Fibroblast of peridontal ligament (primary cell): Measurements from ENCODE around the gene PAPLN.

Experiments
- DNase-seq: peaks from one replicate; pipeline ENCODE4 v3.0.0-alpha.2; 2010; ENCODE audit errors: extremely low read depth

PAPLN gene

DNA sequence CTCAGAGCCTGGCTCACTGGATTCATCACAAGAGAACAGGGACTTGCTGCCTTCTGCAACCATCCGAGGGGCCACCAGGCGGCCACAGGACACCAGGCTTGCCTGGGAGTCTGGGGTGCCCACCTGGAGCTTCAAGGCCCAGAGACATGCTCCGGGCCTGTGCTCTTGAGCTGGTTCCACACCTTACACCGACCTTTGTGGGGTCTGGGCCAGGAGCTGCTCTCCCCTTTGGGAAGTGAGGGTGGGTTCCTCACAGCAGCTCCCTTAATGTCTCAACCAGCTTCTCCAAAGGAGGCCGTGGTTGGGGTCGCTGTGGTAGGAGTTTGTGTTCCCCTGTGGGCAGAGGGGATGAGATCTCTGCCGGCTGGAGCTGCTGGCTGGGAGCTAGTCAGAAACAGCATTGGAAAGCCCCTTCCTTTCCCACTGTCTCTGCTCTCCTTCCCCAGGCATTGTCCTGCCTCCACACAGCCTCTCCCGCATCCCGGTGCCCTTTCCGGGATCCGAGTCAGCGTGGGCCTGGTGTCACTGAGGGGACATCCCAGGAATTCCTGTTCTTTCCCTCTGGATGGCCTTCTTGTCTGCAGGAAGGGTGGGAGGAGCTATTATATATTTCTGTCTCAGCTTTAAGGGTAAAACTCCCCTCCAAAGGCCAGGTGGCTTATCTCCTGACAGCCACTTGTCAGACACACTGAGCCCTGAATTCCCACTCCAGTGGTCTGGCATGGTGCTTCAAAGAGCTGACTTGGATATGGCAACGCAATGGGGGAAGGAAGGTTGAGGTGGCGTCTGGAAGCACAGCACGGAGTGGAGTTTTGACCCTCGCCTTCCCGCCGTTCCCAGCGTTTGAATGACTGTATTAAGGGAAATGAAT lies 5.1 kb upstream of the PAPLN start:
- DNase-seq: no peak

DNA sequence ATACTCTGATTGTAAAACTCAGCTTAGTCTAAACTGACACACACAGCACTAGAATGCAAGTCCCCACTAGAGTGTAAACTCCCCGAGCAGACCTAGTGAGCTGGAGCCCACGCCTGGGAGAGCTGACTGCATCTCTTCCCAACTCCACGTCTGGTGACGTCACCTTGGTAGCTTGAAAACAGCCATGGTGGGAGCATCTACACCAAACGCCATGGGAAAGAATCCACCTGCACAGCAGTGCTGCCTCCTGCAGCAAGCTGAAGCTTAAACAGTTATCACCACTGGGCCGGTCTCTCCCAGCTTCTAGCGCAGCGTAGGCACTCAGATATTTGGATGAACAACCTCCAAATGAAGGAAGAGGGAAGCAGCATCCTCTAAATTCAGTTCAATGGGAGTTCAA lies 4.3 kb upstream of the PAPLN start:
- no peak for DNase-seq

DNA sequence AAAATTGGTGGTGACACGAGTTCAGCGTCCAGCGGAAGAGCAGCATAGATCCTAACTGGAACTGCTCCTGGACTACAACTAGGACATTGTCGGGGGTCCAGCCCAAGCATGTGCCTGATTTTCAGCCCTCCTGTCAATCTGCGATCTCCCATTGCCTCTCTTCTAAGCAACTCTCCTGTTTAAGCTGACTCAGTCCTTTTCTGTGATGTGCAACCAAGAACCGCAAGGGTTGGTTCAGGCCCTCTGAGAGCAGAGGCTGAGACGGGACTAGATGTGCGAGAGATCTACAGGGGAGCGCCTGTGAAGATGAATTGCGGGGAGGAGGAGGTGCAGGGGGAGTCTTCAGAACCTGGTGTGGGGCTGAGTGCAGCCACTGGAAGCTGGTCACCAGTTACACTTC lies 3.7 kb upstream of the PAPLN start:
- no peak for DNase-seq

DNA sequence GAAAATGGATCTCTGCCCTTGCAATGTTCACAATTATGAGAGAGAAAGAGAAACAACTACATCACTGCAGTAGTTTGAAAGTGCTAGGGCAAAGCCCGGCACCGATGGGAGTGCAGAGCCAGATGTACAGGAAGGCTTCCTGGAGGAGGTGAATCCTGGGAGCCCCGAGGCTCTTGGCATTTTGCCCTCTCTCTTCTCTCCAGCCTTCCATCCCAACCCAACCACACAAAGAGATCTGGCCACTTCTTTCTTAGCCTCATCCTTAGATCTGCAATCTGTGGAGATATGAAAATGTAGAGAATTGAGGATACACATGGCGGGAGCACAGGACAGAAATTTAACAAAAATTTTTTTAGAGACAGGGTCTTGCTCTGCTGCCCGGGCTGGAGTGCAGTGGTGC lies 3.3 kb upstream of the PAPLN start:
- DNase-seq: no peak

DNA sequence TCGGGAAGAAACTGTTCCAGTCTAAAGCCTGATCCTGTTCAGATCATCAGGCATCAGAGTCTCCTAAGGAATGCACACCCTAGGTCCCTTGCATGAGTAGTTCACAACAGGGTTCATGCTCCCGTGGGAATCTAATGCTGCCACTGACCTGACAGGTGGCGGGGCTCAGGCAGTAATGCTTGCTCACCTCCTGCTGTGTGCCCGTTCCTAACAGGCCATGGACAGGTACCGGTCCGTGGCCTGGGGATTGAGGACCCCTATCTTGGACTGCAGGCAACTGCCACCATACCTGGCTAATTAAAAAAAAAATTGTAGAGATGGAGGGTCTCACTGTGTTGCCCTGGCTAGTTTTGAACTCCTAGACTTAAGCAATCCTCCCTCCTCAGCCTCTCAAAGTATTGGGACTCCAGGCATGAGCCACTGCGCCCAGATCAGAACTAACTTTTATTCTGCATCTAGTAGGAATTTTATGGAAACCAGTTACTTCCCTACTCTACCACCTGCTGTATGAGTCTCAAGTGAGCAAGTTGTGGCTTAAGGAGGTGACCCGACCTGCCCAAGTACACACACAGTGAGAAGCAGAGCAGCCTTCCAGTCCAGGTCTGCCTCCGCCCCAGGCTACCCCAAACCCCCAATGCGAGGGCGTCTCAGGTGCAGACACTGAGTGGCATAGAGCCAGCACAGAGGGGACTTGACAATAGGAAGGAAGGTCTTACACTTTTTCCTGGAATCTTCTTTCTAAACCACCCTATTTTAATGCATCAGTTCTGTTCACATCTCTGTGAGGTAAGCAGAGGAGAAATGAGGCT lies 2.5 kb upstream of the PAPLN start:
- DNase-seq: no peak

DNA sequence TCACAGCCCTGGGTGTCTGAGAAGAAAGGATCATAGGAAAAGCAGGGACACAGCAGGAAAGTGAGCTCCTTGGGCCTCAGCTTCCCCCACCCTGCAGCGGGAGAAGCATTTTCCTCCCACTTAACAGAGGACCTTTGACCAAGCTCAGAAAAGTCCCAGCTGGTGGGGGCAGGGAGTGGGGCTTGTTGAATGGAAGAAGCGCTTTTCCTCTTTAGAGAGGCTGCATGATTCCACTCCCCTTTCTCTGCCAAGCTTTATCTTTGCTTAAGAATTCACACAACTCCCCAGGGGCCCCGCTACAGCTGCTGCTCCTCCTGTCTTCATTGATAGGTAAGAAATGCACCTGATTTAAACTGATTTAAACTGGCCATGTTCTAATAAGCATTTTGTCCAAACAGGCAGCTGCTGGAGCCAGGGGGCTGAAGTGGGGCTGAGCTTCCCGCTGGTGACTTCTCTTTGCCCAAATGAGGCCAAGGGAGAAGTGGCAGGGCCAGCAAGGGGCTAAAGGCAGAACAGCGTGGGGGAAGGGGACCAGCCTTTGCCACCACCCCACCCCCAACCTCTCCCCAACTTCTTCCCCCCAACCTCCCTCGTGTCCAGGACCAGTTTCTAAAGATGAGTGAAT lies 1.7 kb upstream of the PAPLN start:
- peak; percentile 10 for DNase-seq

DNA sequence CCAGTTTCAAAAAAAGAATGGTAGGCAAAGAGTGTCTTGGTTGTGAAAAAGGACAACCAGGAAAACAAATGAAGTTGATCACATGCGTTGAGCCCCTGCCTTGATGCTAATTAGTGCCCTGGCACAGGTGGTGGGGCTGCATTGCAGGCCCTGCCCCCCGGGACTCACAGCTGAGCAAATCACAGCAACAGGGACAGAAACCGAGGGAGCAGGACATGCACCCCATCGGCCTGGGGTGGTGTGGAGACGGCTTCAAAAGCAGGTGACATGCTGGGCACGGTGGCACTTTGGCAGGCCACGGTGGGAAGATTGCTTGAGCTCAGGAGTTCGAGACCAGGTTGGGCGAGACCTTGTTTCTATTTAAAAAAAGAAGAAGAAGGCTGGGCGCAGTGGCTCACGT lies 1.1 kb upstream of the PAPLN start:
- DNase-seq: no peak

DNA sequence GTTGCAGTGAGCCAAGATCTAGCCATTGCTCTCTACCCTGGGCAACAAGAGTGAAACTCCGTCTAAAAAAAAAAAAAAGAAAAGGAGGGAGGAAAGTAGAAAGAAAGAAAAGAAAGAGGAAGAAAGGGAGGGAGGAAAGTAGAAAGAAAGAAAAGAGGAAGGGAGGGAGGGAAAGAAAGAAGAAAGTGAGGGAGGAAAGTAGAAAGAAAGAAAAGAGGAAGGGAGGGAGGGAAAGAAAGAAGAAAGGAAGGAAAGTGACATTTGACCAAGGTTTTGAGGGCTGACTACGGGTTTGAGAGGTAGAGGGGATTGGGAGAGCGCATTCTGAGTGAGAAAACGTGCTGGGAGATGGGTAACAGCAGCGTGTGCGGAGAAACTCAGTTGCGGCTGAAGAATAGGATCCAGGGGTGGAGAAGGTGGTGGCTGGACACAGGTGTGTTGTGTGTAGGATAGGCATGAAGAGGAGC lies 521 bp upstream of the PAPLN start:
- DNase-seq: no peak

DNA sequence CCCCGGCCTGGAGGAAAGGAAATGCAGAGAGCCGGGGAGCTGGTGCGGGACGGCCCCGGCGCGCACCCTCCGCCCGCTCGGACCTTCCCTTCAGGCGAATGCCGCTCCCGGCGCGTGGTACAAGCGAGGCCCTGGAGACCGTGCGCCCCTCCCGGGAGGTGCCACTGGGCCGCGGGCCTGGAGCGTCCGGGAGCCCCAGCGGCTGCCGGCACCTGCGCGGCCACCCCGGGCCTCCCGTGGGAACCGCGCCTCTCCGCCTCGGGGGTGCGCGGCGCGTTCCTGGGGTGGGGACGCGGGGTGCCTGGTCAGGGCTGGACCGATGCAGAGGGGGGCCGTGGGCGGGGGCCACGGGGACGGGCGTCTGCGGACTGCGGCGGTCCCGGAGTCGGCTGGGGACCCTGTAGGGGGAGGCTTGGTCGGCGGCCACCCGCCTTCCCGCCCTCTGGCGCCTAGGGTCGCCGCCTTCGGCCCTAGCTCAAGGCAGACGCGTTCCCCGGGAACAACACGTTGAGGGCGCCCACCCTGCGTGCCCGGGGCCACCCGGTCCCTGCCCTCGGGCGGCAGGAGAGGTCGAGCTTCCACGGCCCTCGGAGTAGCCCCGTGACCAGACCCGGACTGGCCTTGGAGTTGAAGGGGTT lies 599 bp downstream of the PAPLN start:
- no peak for DNase-seq

DNA sequence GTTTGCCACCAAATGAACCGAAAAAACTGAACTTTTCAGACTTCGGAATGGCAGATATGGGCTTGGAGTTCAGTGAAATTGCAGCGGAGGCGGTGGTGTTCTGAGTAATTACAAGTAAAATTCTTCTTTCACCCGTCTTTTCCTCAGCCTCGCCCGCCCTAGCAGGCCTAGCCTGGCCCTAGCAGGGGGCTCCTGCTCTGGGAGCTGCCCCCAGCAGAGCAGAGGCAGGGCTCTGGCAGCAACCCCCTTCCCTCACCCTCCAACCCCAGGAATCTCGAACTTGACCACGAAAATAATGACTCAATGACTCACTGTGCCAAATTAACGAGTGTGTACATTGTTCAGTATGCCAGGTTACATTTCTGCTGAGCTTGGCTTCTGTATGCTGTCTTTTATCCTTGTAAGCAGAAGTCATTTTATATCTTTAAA lies 1.1 kb downstream of the PAPLN start:
- peak; percentile 79 for DNase-seq

DNA sequence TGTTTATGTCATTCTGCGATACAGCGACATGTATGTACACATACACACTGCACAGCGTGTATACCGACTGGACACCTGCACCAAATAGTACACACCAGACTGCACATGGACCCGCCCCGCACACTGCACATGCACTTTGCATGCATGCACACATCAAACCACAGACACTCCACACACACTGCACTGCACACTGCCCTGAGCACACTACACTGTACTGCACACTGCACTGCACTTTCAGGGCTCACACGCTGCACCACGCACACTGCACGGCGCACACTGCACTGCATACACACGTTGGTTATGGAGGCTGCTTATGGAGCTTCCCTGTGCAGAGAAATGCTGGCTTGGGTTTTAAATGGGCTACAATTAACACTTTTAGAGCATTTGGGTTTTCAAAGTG lies 1.6 kb downstream of the PAPLN start:
- DNase-seq: no peak

DNA sequence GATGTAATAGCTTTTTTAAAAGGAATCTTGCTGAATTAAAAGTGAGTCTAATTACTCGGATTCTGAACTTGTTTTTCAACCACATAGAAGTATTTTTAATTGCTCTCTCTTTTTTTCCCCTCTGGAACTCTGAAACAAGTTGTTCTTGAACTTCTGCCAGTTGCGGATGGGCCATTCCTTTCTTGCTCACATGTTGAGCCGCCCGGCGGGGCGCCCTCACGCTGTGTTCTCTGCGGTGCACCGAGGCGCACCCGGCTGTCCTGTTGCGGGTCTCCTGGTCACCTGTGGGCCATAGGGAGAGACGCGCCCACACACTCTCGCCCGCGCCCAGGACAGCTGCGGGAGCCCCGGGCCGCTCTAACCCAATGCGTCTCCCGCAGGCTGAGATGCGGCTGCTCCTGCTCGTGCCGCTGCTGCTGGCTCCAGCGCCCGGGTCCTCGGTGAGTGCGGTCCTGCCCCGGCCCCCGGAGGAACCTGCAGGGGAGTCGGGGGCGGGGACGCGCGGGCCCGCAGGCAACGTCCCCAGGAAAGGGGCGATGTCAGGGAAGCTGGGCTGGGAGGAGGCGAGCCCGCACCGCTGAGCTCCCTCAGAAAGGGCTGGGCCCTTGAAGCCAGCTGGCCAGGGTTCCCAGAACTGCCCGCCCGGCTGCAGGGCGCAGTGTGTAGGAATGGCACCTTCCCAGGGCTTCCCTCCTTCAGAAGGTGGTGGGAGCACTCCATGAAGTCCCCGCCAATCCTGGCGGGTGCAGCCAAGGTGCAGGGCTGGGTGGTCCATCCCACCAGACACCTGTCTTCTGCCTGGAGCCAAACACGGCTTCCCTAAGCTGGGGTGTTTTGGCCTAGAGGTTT lies 2.3 kb downstream of the PAPLN start:
- peak; percentile 60 for DNase-seq

DNA sequence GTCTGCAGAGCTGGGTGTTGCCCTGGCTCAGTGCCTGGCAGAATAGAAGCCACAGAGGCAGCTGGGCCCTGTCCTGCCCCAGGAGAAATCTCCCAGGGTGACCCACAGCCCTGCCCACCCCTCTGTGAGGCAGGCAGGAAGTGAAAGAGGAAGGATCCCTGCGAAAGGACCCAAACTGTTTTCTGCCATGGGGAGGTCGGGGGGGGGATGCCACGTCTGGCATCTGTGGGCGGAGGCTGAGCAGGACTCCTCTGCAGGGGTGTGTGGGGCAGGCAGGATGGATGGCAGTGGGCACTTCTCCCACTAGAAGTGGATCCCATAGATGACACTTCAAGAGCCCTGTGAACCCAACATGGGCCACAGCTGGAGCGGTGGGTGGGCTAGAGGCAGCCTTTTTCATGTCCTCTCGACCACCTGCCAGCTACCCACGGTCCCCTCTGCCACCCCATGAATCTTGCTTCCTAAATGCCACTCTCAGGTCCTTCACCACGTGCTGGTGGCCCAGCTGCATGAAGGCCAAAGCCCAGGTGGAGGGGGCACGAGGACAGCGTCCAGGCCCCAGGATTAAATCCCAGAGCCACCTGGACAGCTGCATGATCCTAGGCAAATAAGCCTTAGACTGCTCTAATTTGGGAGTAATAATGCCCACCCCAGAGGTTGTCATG lies 3.6 kb downstream of the PAPLN start:
- no peak for DNase-seq

DNA sequence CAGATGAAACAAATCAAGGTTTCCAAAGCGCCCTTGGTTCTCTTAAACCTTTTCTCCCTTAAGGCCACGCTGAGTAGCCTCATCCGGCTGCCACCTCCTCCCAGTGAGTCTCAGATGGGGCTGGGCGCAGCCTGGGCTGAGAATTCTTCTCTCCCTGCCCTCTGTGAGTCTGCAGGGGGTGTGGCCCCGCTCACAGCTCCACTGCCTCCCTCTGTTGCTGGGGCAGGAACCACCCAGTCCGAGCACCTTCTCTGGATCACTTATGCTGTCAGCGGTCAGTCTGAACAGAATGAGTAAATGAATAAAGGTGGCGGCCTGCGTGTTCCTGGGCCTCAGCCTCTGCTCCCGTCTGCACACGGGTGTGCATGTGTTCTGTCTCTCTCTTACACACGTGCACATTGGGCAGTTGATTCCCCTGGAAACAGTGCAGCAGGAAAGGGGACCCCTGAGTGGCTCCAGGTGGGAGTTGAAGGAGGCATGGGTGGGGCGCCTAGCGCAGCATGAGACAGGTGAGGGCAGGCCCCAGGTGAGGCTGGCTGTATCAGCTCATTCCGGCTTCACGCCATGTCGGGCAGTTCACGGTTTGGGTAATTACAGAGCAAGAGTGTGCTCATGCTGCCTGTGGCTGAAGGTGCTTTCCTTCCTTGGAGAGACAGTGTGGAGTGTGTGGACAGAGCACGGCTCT lies 4.3 kb downstream of the PAPLN start:
- DNase-seq: no peak

DNA sequence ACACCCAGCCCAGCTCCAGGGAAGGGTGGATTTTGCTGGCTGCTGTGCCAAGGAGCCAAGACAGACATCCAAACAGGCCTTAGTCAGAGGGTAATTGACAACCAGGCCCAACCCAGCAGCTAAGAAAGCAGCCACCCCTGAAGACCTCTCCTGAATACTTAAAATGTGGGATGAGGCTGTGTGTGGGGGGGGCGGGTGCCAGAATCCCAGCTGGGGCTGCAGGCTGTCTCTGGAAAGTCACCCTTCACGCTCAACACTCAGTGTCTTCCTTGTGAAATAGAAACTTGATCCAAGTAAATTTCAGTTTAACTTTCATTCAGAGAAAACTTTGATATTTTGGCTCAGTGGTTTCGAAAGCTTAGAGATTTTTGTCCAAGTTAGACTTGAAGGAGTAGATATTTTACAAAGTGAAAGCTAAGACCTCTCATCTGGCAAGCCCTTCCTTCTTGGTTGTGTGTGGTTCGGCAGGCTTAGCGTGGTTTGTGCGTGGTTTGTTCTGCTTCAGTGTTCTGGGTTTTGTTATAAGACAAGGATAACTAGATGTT lies 5.1 kb downstream of the PAPLN start:
- peak; percentile 73 for DNase-seq

DNA sequence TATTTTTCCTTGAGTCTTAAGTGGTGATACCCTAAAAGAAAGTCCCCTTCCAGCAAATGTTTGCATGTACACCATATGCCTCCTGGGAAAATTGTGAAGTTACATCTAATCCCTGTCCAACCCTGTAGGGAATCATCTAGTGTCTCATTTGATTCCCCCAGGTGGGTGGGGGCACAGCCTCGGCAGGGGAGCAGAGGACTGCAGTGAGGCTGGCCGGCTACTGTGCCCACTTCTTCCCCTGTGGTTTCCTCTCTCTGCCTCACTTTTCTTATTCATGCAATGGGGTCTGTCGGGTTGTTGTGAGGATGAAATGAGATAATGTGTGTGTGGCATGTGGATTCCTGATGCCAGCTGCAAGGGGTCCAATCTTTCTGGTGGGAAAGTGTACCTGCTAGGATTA lies 6.0 kb downstream of the PAPLN start:
- no peak for DNase-seq

DNA sequence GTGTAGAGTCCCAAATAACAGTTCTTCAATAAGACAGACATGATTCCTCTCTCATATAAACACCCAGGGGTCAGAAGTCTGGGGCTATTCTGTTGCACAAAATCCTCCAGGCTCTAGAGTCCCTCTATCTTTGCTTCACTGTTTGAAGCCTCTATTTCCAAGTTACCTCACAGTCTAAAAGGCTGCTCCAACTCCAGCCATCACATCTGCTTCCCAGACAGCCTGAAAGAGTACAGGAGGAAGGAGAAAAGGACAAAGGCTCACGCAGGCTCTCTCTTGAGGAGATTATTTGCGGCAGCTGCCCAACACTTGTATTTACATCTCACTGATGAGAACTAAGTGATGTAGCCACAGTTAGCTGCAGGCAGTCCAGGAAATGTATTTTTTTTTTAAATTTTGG lies 6.4 kb downstream of the PAPLN start:
- DNase-seq: no peak

DNA sequence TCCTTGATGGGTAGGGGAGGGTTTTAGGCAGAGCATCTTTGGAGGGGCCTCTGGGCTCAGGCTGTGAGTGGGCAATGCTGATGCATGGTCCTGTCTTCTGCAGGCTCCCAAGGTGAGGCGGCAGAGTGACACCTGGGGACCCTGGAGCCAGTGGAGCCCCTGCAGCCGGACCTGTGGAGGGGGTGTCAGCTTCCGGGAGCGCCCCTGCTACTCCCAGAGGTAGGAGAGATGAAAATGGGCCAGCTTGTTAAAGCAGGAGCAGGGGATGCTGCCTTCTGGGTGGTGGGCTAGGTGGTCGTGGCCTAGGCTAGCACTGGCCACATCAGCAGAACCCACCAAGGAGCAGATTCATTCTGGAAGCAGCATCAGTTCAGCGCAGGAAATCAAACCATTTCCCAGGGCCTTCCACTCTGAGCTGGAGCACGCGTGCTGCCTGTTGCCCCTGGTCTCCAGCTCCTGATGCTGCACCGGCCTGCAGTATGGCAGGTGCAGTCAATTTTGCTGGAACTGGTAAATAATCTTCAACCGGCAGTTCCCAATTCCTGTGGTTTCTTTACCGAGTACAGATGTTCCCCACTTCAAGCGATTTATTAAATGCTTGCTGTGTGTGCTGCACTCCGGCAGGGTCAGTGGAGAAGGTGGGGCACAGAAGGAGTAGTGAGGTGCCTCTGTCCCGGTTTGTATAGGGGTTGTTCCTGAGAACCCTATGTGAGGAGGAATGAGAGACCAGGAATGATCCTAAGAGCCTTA lies 7.4 kb downstream of the PAPLN start:
- no peak for DNase-seq
